Measurements from ENCODE around the gene SUSD4.

SUSD4 gene

DNA sequence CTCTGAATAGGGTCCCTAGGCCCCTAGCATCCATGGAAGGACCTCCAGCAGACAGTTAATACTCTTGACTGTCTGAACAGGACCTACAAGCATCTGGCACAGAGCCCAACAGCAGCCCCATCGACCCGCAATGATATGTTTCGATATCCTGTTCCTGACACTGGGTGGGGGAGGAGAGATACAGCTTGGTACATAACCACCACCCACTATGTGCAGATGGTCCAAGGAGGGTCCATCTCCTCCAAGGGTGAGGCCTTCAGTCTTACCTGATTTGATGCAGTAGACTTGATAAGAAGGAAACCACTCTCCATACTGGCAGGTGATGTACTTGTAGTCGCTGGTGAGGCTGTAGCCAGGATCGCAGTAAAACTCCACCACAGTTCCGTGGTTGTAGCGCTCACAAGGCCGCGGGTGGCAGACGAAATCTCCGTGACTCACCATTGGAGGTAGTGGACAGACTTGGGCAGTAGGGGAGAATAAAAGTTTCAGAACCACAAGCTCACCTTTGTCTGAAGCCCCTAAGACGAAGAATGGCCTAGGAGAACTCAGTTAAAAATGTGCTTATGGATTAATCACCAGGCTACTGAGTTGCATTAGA, 134.9 kb downstream of the SUSD4 start:
- H3K27ac Mint-ChIP-seq = no peak overlapping the region
- H3K36me3 Mint-ChIP-seq (ENCODE audit: low read depth) = no peaks in the 10 kb centered on the region
- no peaks in the 10 kb centered on the region for H3K4me1 Mint-ChIP-seq
- H3K4me3 Mint-ChIP-seq = no peak overlapping the region
- TF ChIP-seq CTCF (IDR thresholded peaks at IDR 0.05; ENCODE audit: unreplicated experiment in 3 of 3) = no peak
- no peaks in the 10 kb centered on the region for H3K9me3 Mint-ChIP-seq
- peaks cover 36% of the 10 kb centered on the region for H3K27me3 Mint-ChIP-seq (ENCODE audit: low read depth)

GRCh38 chr1:223228201-223228600, 135.8 kb downstream of the SUSD4 start:
- peaks cover 36% of the 10 kb centered on the region for H3K27me3 Mint-ChIP-seq (ENCODE audit: low read depth)
- TF ChIP-seq CTCF (IDR thresholded peaks at IDR 0.05; ENCODE audit: unreplicated experiment in 3 of 3) = no peak
- no peak overlapping the region for H3K4me3 Mint-ChIP-seq
- no peaks in the 10 kb centered on the region for H3K4me1 Mint-ChIP-seq
- H3K36me3 Mint-ChIP-seq (ENCODE audit: low read depth) = no peaks in the 10 kb centered on the region
- H3K27ac Mint-ChIP-seq = no peak overlapping the region
- no peaks in the 10 kb centered on the region for H3K9me3 Mint-ChIP-seq

GRCh38 chr1:223227486-223228196, 136.3 kb downstream of the SUSD4 start:
- TF ChIP-seq CTCF (IDR thresholded peaks at IDR 0.05; ENCODE audit: unreplicated experiment in 3 of 3) = no peak
- peaks cover 36% of the 10 kb centered on the region for H3K27me3 Mint-ChIP-seq (ENCODE audit: low read depth)
- H3K27ac Mint-ChIP-seq = no peak overlapping the region
- H3K36me3 Mint-ChIP-seq (ENCODE audit: low read depth) = no peaks in the 10 kb centered on the region
- no peaks in the 10 kb centered on the region for H3K9me3 Mint-ChIP-seq
- no peaks in the 10 kb centered on the region for H3K4me1 Mint-ChIP-seq
- H3K4me3 Mint-ChIP-seq = no peak overlapping the region

DNA sequence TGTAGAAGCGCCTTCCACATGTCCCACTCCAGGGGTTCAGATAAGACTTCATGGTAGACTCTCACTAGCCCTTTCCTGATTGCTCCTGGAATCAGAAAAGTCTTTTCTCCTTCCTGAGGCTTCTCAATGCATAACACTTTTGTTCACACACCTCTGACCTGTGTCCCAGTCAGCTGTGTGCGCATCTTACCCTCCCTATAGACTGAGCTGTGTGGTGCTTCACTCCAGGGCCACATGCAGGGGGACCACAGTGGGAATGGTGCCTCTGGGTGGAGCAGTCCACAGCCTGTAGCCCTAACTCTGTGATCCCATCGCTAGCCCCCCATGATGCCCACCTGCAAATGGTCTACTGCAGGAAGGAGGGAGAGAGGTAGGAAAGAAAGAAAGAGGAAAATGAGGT, 136.9 kb downstream of the SUSD4 start:
- Mint-ChIP-seq H3K36me3 (ENCODE audit: low read depth) (no peaks in the 10 kb centered on the region), H3K9me3 (no peaks in the 10 kb centered on the region), H3K27me3 (ENCODE audit: low read depth) (peaks cover 36% of the 10 kb centered on the region), H3K4me1 (no peaks in the 10 kb centered on the region), H3K27ac (no peak overlapping the region), H3K4me3 (no peak overlapping the region)
- TF ChIP-seq CTCF (IDR thresholded peaks at IDR 0.05; ENCODE audit: unreplicated experiment in 3 of 3) = no peak

DNA sequence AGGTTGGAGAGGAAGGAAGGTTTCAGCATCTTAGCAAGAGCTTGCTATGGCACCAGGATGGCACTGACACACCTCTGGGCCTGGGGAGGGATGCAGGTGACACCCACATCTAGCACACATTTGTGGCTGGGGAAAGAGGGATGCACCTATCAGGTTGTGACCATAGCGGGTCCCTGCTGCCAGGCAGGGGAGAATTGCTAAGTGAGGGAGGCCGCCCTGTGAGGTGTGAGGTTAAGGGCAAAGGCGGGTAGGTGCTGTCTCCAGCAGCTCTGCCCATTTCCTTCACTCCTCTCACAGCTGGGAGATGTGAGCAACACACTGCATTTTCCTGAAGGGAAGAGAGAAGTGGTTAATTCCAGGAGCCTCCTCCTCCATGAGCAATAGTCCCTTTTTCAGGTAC, 137.7 kb downstream of the SUSD4 start:
- H3K36me3 Mint-ChIP-seq (ENCODE audit: low read depth) = no peaks in the 10 kb centered on the region
- no peak overlapping the region for H3K27ac Mint-ChIP-seq
- peaks cover 36% of the 10 kb centered on the region for H3K27me3 Mint-ChIP-seq (ENCODE audit: low read depth)
- H3K9me3 Mint-ChIP-seq = no peaks in the 10 kb centered on the region
- no peak overlapping the region for H3K4me3 Mint-ChIP-seq
- no peaks in the 10 kb centered on the region for H3K4me1 Mint-ChIP-seq
- TF ChIP-seq CTCF (IDR thresholded peaks at IDR 0.05; ENCODE audit: unreplicated experiment in 3 of 3) = no peak

- H3K4me1 Mint-ChIP-seq = no peaks in the 10 kb centered on the region
- H3K4me3 Mint-ChIP-seq = no peak overlapping the region
- no peak for TF ChIP-seq CTCF (IDR thresholded peaks at IDR 0.05; ENCODE audit: unreplicated experiment in 3 of 3)
- no peaks in the 10 kb centered on the region for H3K36me3 Mint-ChIP-seq (ENCODE audit: low read depth)
- H3K9me3 Mint-ChIP-seq = no peaks in the 10 kb centered on the region
- peaks cover 35% of the 10 kb centered on the region for H3K27me3 Mint-ChIP-seq (ENCODE audit: low read depth)
- no peak overlapping the region for H3K27ac Mint-ChIP-seq
Observed at GRCh38 chr1:223225481-223225880, 138.5 kb downstream of the SUSD4 start.
